Esophagus muscularis mucosa (tissue), 3 donors: ENCODE measurements around the gene CCDC88C.

Experiments
- POLR2A ChIP-seq: fragments of 450-650 bp; IDR thresholded peaks from one replicate; pipeline ENCODE4 v1.6.1; 2017; ENCODE audit warnings: antibody characterized with exemption, moderate library complexity, mild to moderate bottlenecking, low read depth
- TF ChIP-seq, protein P1 (sequence below), 3 experiments: fragments of 200-600 bp in 2 of 3; fragments of 450-650 bp in 1 of 3; sonication (generic) in 2 of 3; IDR thresholded peaks; one replicate each; pipeline ENCODE4 v1.5.1; 2017 to 2019; ENCODE audit warnings: antibody characterized with exemption in 3 of 3, mild to moderate bottlenecking in 2 of 3, moderate library complexity in 1 of 3

DNA sequence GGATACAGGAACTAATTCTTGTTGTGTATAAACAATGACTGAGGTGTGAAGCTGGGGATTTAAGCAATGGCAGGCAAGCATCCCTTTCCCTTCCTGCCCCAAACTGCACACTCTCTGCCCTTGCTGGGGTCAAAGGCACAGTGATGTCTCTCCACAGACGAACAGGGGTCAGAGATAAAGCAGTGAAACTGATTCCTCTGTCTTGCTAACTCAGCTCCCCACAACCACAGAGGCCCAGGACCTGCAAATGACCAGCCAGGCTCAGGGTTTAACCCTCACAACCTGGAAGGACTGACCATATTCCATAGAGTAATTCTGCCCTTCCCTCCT is 67.2 kb downstream of the CCDC88C start:
- TF ChIP-seq POLR2A = no peak
- TF ChIP-seq, protein P1, sequence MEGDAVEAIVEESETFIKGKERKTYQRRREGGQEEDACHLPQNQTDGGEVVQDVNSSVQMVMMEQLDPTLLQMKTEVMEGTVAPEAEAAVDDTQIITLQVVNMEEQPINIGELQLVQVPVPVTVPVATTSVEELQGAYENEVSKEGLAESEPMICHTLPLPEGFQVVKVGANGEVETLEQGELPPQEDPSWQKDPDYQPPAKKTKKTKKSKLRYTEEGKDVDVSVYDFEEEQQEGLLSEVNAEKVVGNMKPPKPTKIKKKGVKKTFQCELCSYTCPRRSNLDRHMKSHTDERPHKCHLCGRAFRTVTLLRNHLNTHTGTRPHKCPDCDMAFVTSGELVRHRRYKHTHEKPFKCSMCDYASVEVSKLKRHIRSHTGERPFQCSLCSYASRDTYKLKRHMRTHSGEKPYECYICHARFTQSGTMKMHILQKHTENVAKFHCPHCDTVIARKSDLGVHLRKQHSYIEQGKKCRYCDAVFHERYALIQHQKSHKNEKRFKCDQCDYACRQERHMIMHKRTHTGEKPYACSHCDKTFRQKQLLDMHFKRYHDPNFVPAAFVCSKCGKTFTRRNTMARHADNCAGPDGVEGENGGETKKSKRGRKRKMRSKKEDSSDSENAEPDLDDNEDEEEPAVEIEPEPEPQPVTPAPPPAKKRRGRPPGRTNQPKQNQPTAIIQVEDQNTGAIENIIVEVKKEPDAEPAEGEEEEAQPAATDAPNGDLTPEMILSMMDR (IDR thresholded peaks at IDR 0.05) = no peak
